ENCODE measurements around the gene IQSEC2.

GRCh38 chrX:53324085-53324484 is 42.7 kb upstream of the IQSEC2 start:
- TF ChIP-seq TBP (IDR thresholded peaks at IDR 0.05; ENCODE audit: low read depth, low read length) (no peak), EP300 (IDR thresholded peaks at IDR 0.05; ENCODE audit: borderline replicate concordance in 1 of 2, low read depth in 2 of 2, low read length in 2 of 2) (no peak), RXRA (IDR thresholded peaks at IDR 0.05; ENCODE audit: insufficient read depth, low read depth, low read length) (no peak), SAP30 (IDR thresholded peaks at IDR 0.05; ENCODE audit: insufficient read depth, insufficient replicate concordance, low read length) (no peak), CTCF (IDR thresholded peaks at IDR 0.05; ENCODE audit: control extremely low read depth in 1 of 3, insufficient read depth in 1 of 3, low read depth in 1 of 3, low read length in 3 of 3) (no peak), RFX5 (IDR thresholded peaks at IDR 0.05; ENCODE audit: borderline replicate concordance, low read depth, low read length) (no peak), CHD1 (IDR thresholded peaks at IDR 0.05; ENCODE audit: low read depth, low read length) (no peak)

Measured in H1 (cell line).